A673 (cell line): ENCODE data around the gene HYAL2. TPM values are rescaled to one million over a fixed set of nuclear protein-coding genes. Genes with fewer than 3 reads are reported as not detected.

Experiments
- BruUV-seq: library from RNA; stranded (reverse); fragments of 400-500 nt; replicated peaks from 2 replicates; lab custom pipeline; 2021; lab: Mats Ljungman, UMichigan
- CTCF ChIA-PET: fragments of 300-600 bp; sonication (Branson Sonifier 250); formaldehyde crosslinking; loops from one replicate; lab custom pipeline; 2022; ENCODE audit warnings: antibody characterized with exemption; lab: Charles Lee
- POLR2A ChIA-PET: fragments of 300-600 bp; sonication (Branson Sonifier 250); formaldehyde crosslinking; loops from one replicate; lab custom pipeline; 2022; ENCODE audit warnings: antibody characterized with exemption; ENCODE audit not compliant: low non-redundant PET; lab: Charles Lee
- DNase-seq: peaks from one replicate; pipeline ENCODE4 v3.0.0-alpha.2; 2015; ENCODE audit warnings: low spot score
- H3K27ac ChIP-seq: fragments of 200-600 bp; sonication (generic); 2 replicates; pipeline ENCODE4 v1.5.1; 2016; ENCODE audit warnings: mixed run types, low read depth, mild to moderate bottlenecking, mixed read lengths, antibody characterized with exemption, low read length; ENCODE audit not compliant: poor library complexity, severe bottlenecking
- H3K27me3 ChIP-seq: fragments of 200-600 bp; sonication (generic); replicated peaks from 2 replicates; pipeline ENCODE4 v1.6.1; 2017; ENCODE audit warnings: mixed run types, low read depth, mild to moderate bottlenecking, mixed read lengths, antibody characterized with exemption, low read length; ENCODE audit not compliant: insufficient read depth, poor library complexity
- H3K36me3 ChIP-seq: fragments of 200-600 bp; sonication (generic); 2 replicates; pipeline ENCODE4 v1.6.1; 2016; ENCODE audit warnings: mixed run types, mild to moderate bottlenecking, mixed read lengths, antibody characterized with exemption, low read length; ENCODE audit not compliant: insufficient read depth, poor library complexity, severe bottlenecking
- H3K4me1 ChIP-seq: fragments of 200-600 bp; sonication (generic); 2 replicates; pipeline ENCODE4 v1.6.1; 2017; ENCODE audit warnings: mixed run types, mild to moderate bottlenecking, mixed read lengths, antibody characterized with exemption, low read length; ENCODE audit not compliant: insufficient read depth, poor library complexity, severe bottlenecking
- H3K4me3 ChIP-seq: fragments of 200-600 bp; sonication (generic); 2 replicates; pipeline ENCODE4 v1.5.1; 2016; ENCODE audit warnings: low read depth, mixed run types, mild to moderate bottlenecking, mixed read lengths, low read length; ENCODE audit not compliant: poor library complexity, severe bottlenecking
- H3K9me3 ChIP-seq: fragments of 200-600 bp; sonication (generic); 2 replicates; pipeline ENCODE4 v1.6.1; 2016; ENCODE audit warnings: mixed run types, low read depth, mild to moderate bottlenecking, mixed read lengths, antibody characterized with exemption, low read length; ENCODE audit not compliant: poor library complexity, severe bottlenecking
- CTCF ChIP-seq: fragments of 300-800, 200-600 bp; sonication (generic); conservative IDR thresholded peaks from 2 replicates; pipeline ENCODE4 v1.5.1; 2017; ENCODE audit warnings: low read depth, mild to moderate bottlenecking, antibody characterized with exemption, low read length, moderate library complexity, mixed read lengths
- EZH2 ChIP-seq: fragments of 200-600 bp; sonication (generic); IDR thresholded peaks from 2 replicates; pipeline ENCODE4 v1.6.1; 2017; ENCODE audit warnings: borderline replicate concordance, low read depth, mild to moderate bottlenecking, mixed read lengths, antibody characterized with exemption, low read length; ENCODE audit not compliant: poor library complexity, severe bottlenecking
- intact Hi-C: fragments of 100-400 bp; cut with micrococcal nuclease; formaldehyde crosslinking; loops from one replicate; pipeline ENCODE4 v1.10.0; 2022; ENCODE audit not compliant: unreplicated experiment
- total RNA-seq: library from RNA; stranded (reverse); gene quantifications from 2 replicates; pipeline ENCODE4 v1.2.3, GENCODE V29; 2021

The HYAL2 gene
- total RNA-seq, 1 experiment from 2014 or later: 18.1 TPM

- no TSS peak for BruUV-seq
Measured at GRCh38 chr3:50276762-50277101, 45.8 kb downstream of the HYAL2 start.

GRCh38 chr3:50275996-50276761 is 46.4 kb downstream of the HYAL2 start:
- Histone ChIP-seq H3K36me3 (no peaks in the 10 kb centered on the region), H3K4me1 (no peaks in the 10 kb centered on the region), H3K4me3 (no peak overlapping the region), H3K27ac (no peak overlapping the region), H3K9me3 (no peaks in the 10 kb centered on the region), H3K27me3 (peaks cover 4% of the 10 kb centered on the region)
- ChIA-PET POLR2A (no interaction called here), CTCF (no interaction called here)
- intact Hi-C loops: no loop called here
- no peak for DNase-seq
- BruUV-seq: no TSS peak
- no peak for TF ChIP-seq CTCF

More at GRCh38 chr3:50276762-50277101, 45.8 kb downstream of the HYAL2 start:
- CTCF ChIA-PET: no interaction called here
- intact Hi-C loops: no loop called here
- POLR2A ChIA-PET: interaction anchor here (0.6 kb wide), 1 partner anchor 557 kb away, joined by 9 read pairs; the partner anchor contains the start of gene AMIGO3
- Histone ChIP-seq H3K27me3 (peaks cover 4% of the 10 kb centered on the region), H3K4me3 (no peak overlapping the region), H3K4me1 (no peaks in the 10 kb centered on the region), H3K27ac (no peak overlapping the region), H3K9me3 (no peaks in the 10 kb centered on the region), H3K36me3 (no peaks in the 10 kb centered on the region)
- TF ChIP-seq EZH2: no peak
- TF ChIP-seq CTCF: no peak
- no peak for DNase-seq

GRCh38 chr3:50275141-50275995 is 47.2 kb downstream of the HYAL2 start:
- ChIA-PET CTCF (interaction anchor here (0.6 to 0.7 kb wide), 2 partner anchors 128 to 1318 kb away, joined by 7 to 8 read pairs; no protein-coding TSS in a partner anchor), POLR2A (no interaction called here)
- TF ChIP-seq EZH2 (no peak), CTCF (no peak)
- DNase-seq: no peak
- Histone ChIP-seq H3K36me3 (no peaks in the 10 kb centered on the region), H3K4me3 (no peak overlapping the region), H3K9me3 (no peaks in the 10 kb centered on the region), H3K27ac (no peak overlapping the region), H3K4me1 (no peaks in the 10 kb centered on the region), H3K27me3 (peaks cover 4% of the 10 kb centered on the region)
- intact Hi-C loops: no loop called here
- BruUV-seq: no TSS peak
